ENCODE data around the gene ZNF335. TPM values are rescaled to one million over a fixed set of nuclear protein-coding genes. Genes with fewer than 3 reads are reported as not detected.
A peak's percentile ranks its signal among the peaks of the same experiment; 100 is the strongest.

The ZNF335 gene
- total and polyA plus RNA-seq, 2 experiments from 2014 or later: 6.9 to 10.8 TPM

DNA sequence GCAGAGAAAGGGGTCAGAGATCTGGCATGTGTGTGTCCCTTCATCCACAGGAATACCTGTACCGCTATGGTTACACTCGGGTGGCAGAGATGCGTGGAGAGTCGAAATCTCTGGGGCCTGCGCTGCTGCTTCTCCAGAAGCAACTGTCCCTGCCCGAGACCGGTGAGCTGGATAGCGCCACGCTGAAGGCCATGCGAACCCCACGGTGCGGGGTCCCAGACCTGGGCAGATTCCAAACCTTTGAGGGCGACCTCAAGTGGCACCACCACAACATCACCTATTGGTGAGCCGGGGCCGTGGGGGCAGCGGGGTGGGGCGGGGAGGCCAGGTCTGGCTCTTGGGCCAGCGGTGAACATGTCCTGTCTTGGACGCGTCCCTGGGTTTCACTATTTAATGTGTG, 37.8 kb upstream of the ZNF335 start:
- Histone ChIP-seq H4K20me1 (ENCODE audit: insufficient read depth) (no peaks in the 10 kb centered on the region), H3K9me3 (ENCODE audit: low read depth) (no peaks in the 10 kb centered on the region), H3K4me3 (no peak overlapping the region), H3K27ac (no peak overlapping the region), H3F3A (ENCODE audit: insufficient read depth) (no peaks in the 10 kb centered on the region), H3K79me2 (ENCODE audit: insufficient read depth) (no peaks in the 10 kb centered on the region), H3K4me1 (ENCODE audit: insufficient read depth) (no peaks in the 10 kb centered on the region), H2AFZ (no peak overlapping the region), H3K36me3 (ENCODE audit: low read depth) (no peaks in the 10 kb centered on the region), H3K27me3 (replicated peaks; ENCODE audit: insufficient read depth) (peaks cover 47% of the 10 kb centered on the region), H3K4me2 (ENCODE audit: unreplicated experiment) (no peak overlapping the region), H3K9ac (no peak overlapping the region), H3K9me2 (ENCODE audit: insufficient read depth) (no peaks in the 10 kb centered on the region)
- WGBS, 2 experiments (ENCODE audit: low coverage in 1 of 2, low lambda C conversion rate in 2 of 2, missing lambda C conversion rate in 2 of 2): 22 to 28% methylated on average over 18 to 20 of the region's 20 CpGs
- TF ChIP-seq EZH2 (IDR thresholded peaks at IDR 0.05; ENCODE audit: insufficient read depth, poor library complexity, severe bottlenecking): peak; percentile 3
- no peak for TF ChIP-seq EZH2phosphoT487 (IDR thresholded peaks at IDR 0.05; ENCODE audit: insufficient read depth, low read depth)
- in situ Hi-C loops (cut with MboI): loop anchor here (25.0 kb wide), 1 partner anchor 302 kb away; the partner anchor contains the start of gene CDH22
- DNase-seq: no peak

- Histone ChIP-seq H3K27me3 (replicated peaks; ENCODE audit: insufficient read depth) (peaks cover 38% of the 10 kb centered on the region), H3K4me1 (ENCODE audit: insufficient read depth) (no peaks in the 10 kb centered on the region), H3K4me3 (no peak overlapping the region), H4K20me1 (ENCODE audit: insufficient read depth) (no peaks in the 10 kb centered on the region), H2AFZ (no peak overlapping the region), H3K79me2 (ENCODE audit: insufficient read depth) (no peaks in the 10 kb centered on the region), H3K4me2 (ENCODE audit: unreplicated experiment) (no peak overlapping the region), H3K27ac (no peak overlapping the region), H3K9me3 (ENCODE audit: low read depth) (no peaks in the 10 kb centered on the region), H3K9me2 (ENCODE audit: insufficient read depth) (no peaks in the 10 kb centered on the region), H3K36me3 (ENCODE audit: low read depth) (no peaks in the 10 kb centered on the region), H3K9ac (no peak overlapping the region), H3F3A (ENCODE audit: insufficient read depth) (no peaks in the 10 kb centered on the region)
- in situ Hi-C loops (cut with MboI): loop anchor here (25.0 kb wide), 1 partner anchor 305 kb away; the partner anchor contains the start of gene CDH22
- WGBS, 2 experiments (ENCODE audit: low coverage in 1 of 2, low lambda C conversion rate in 2 of 2, missing lambda C conversion rate in 2 of 2): 65 to 73% methylated on average over 4 of the region's 4 CpGs
- TF ChIP-seq EZH2 (IDR thresholded peaks at IDR 0.05; ENCODE audit: insufficient read depth, poor library complexity, severe bottlenecking): no peak
- TF ChIP-seq EZH2phosphoT487 (IDR thresholded peaks at IDR 0.05; ENCODE audit: insufficient read depth, low read depth): no peak
- no peak for DNase-seq
Measured at GRCh38 chr20:46007671-46008070, 35.7 kb upstream of the ZNF335 start.

GRCh38 chr20:46006964-46007363, 35.0 kb upstream of the ZNF335 start:
- 76 to 78% methylated on average over 11 of the region's 11 CpGs for WGBS, 2 experiments (ENCODE audit: low coverage in 1 of 2, low lambda C conversion rate in 2 of 2, missing lambda C conversion rate in 2 of 2)
- DNase-seq: no peak
- H3K27me3 ChIP-seq (replicated peaks; ENCODE audit: insufficient read depth): peaks cover 31% of the 10 kb centered on the region
- H3K27ac ChIP-seq: no peak overlapping the region
- no peaks in the 10 kb centered on the region for H3K4me1 ChIP-seq (ENCODE audit: insufficient read depth)
- no peak overlapping the region for H3K4me2 ChIP-seq (ENCODE audit: unreplicated experiment)
- H3K9ac ChIP-seq: no peak overlapping the region
- no peaks in the 10 kb centered on the region for H3K79me2 ChIP-seq (ENCODE audit: insufficient read depth)
- H3K36me3 ChIP-seq (ENCODE audit: low read depth): no peaks in the 10 kb centered on the region
- H3F3A ChIP-seq (ENCODE audit: insufficient read depth): no peaks in the 10 kb centered on the region
- TF ChIP-seq EZH2phosphoT487 (IDR thresholded peaks at IDR 0.05; ENCODE audit: insufficient read depth, low read depth) (no peak), EZH2 (IDR thresholded peaks at IDR 0.05; ENCODE audit: insufficient read depth, poor library complexity, severe bottlenecking) (no peak)
- H2AFZ ChIP-seq: no peak overlapping the region
- H3K9me3 ChIP-seq (ENCODE audit: low read depth): no peaks in the 10 kb centered on the region
- no peak overlapping the region for H3K4me3 ChIP-seq
- no peaks in the 10 kb centered on the region for H4K20me1 ChIP-seq (ENCODE audit: insufficient read depth)
- in situ Hi-C loops (cut with MboI): loop anchor here (25.0 kb wide), 1 partner anchor 305 kb away; the partner anchor contains the start of gene CDH22
- no peaks in the 10 kb centered on the region for H3K9me2 ChIP-seq (ENCODE audit: insufficient read depth)

DNA sequence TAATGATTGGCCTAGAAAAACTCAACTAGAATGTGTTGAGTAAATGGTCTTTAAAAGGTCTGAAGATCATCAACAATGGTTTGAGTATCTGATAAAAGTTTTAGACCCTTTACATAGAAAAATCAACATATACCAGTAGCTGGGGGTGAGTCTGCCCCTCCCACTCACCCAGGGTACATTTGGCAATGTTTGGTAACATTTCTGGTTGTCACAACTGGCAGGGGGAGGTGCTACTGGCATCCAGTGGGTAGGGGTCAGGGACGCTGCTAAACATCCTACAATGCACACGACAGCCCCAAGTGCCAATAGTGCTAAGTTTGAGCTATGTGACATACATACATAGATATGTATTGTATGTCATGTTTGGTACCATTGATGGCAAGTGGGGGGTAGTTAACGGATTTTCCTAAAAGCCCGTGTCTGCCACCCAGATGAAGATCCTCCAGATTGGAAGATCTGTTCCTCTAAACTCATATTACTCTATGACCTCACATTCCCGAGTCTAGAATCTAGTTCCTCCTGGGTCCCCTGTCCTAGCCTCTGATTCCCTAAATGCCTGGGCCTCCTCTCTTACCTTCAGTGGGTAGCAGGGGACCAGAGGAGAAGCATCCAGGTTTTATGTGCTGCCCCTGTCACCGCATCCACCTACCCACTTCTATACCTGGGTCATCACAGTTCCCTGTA, 34.2 kb upstream of the ZNF335 start:
- Histone ChIP-seq H2AFZ (no peak overlapping the region), H3K4me1 (ENCODE audit: insufficient read depth) (no peaks in the 10 kb centered on the region), H4K20me1 (ENCODE audit: insufficient read depth) (no peaks in the 10 kb centered on the region), H3K9me3 (ENCODE audit: low read depth) (no peaks in the 10 kb centered on the region), H3K4me3 (no peak overlapping the region), H3K79me2 (ENCODE audit: insufficient read depth) (no peaks in the 10 kb centered on the region), H3F3A (ENCODE audit: insufficient read depth) (no peaks in the 10 kb centered on the region), H3K4me2 (ENCODE audit: unreplicated experiment) (no peak overlapping the region), H3K27ac (no peak overlapping the region), H3K9ac (no peak overlapping the region), H3K36me3 (ENCODE audit: low read depth) (no peaks in the 10 kb centered on the region), H3K9me2 (ENCODE audit: insufficient read depth) (no peaks in the 10 kb centered on the region), H3K27me3 (replicated peaks; ENCODE audit: insufficient read depth) (peaks cover 24% of the 10 kb centered on the region)
- TF ChIP-seq EZH2phosphoT487 (IDR thresholded peaks at IDR 0.05; ENCODE audit: insufficient read depth, low read depth): no peak
- no peak for TF ChIP-seq EZH2 (IDR thresholded peaks at IDR 0.05; ENCODE audit: insufficient read depth, poor library complexity, severe bottlenecking)
- 51% methylated on average over 6 of the region's 6 CpGs for WGBS, 2 experiments (ENCODE audit: low coverage in 1 of 2, low lambda C conversion rate in 2 of 2, missing lambda C conversion rate in 2 of 2)
- in situ Hi-C loops (cut with MboI): loop anchor here (25.0 kb wide), 1 partner anchor 306 kb away; the partner anchor contains the start of gene CDH22
- DNase-seq: no peak
